HepG2 (cell line): ENCODE results near the gene LRP5. TPM values are rescaled to one million over a fixed set of nuclear protein-coding genes. Genes with fewer than 3 reads are reported as not detected.

Experiments used
- ATAC-seq: fragments of 200-7000 bp; cut with Tn5 transposase; 3 replicates; pipeline ENCODE4 v1.9.1; 2020; ENCODE audit warnings: mild to moderate bottlenecking, moderate library complexity
- BruUV-seq: library from RNA; stranded (reverse); fragments of 400-500 nt; replicated peaks from 2 replicates; lab custom pipeline; 2021; lab: Mats Ljungman, UMichigan
- CTCF ChIA-PET: fragments of 300-600 bp; formaldehyde crosslinking; extraction: SDS; loops from one replicate; lab custom pipeline; 2021; ENCODE audit warnings: low total read pairs, inconsistent platforms, low intra/inter-chr PET ratio; lab: Yijun Ruan, JAX
- POLR2A ChIA-PET: fragments of 350-600 bp; sonication (Branson Sonifier 250); formaldehyde crosslinking; loops from one replicate; lab custom pipeline; 2020; ENCODE audit warnings: antibody characterized with exemption, inconsistent platforms; lab: Yijun Ruan, JAX
- DNase-seq: peaks from one replicate; pipeline ENCODE4 v3.0.0-alpha.2; 2015; ENCODE audit warnings: low spot score
- FAIRE-seq: peaks from 3 replicates; lab custom pipeline; 2011; peaks lifted over from hg19 to GRCh38; lab: Jason Lieb, UNC
- H2AFZ ChIP-seq: one replicate; pipeline ENCODE4 v1.6.1; 2011; ENCODE audit warnings: low read length, inconsistent platforms
- H3K27ac ChIP-seq: fragments of 300-600 bp; 3 replicates; pipeline ENCODE4 v1.8.0; 2011; ENCODE audit warnings: mixed run types, mild to moderate bottlenecking, mixed read lengths, low read length, inconsistent platforms; ENCODE audit not compliant: insufficient read depth; ENCODE audit errors: extremely low read length
- H3K27me3 ChIP-seq, 2 experiments: fragments of 200-600 bp in 1 of 2; 2 replicates in 1 of 2; 3 replicates in 1 of 2; pipeline versions ENCODE4 v1.6.0 to v1.8.0; 2011; ENCODE audit warnings: low read length in 2 of 2, mild to moderate bottlenecking in 2 of 2, moderate library complexity in 2 of 2, inconsistent platforms in 1 of 2; ENCODE audit not compliant: insufficient read depth in 2 of 2, control insufficient read depth in 1 of 2
- H3K36me3 ChIP-seq, 2 experiments: fragments of 200-600 bp in 1 of 2; replicated peaks in 1 of 2; 2 replicates in 1 of 2; 3 replicates in 1 of 2; pipeline versions ENCODE4 v1.5.1 to v1.8.0; 2011; ENCODE audit warnings: low read length in 2 of 2, inconsistent platforms in 1 of 2; ENCODE audit not compliant: insufficient read depth in 2 of 2, control insufficient read depth in 1 of 2
- H3K4me1 ChIP-seq: 2 replicates; pipeline ENCODE4 v1.5.1; 2012; ENCODE audit warnings: low read length, inconsistent platforms; ENCODE audit not compliant: insufficient read depth
- H3K4me2 ChIP-seq: 2 replicates; pipeline ENCODE4 v1.6.0; 2011; ENCODE audit warnings: low read depth, low read length, inconsistent platforms
- H3K4me3 ChIP-seq, 3 experiments: fragments of 200-600 bp in 1 of 3; sonication (generic), shearing (Covaris generic) in 1 of 3; replicated peaks in 1 of 3; 2 replicates each; pipeline ENCODE4 v1.5.1; 2011 to 2016; ENCODE audit warnings: low read length in 3 of 3, inconsistent platforms in 2 of 3, low read depth in 2 of 3, mild to moderate bottlenecking in 2 of 3, control low read depth in 1 of 3, mixed read lengths in 1 of 3; ENCODE audit not compliant: insufficient read depth in 1 of 3
- H3K79me2 ChIP-seq: one replicate; pipeline ENCODE4 v1.6.1; 2011; ENCODE audit warnings: low read length, inconsistent platforms; ENCODE audit not compliant: insufficient read depth
- H3K9ac ChIP-seq: 2 replicates; pipeline ENCODE4 v1.6.0; 2011; ENCODE audit warnings: mild to moderate bottlenecking, low read depth, low read length, inconsistent platforms; ENCODE audit not compliant: insufficient read depth
- H3K9me3 ChIP-seq: 2 replicates; pipeline ENCODE4 v1.5.1; 2012; ENCODE audit warnings: mild to moderate bottlenecking, low read length
- H4K20me1 ChIP-seq: 2 replicates; pipeline ENCODE4 v1.6.0; 2011; ENCODE audit warnings: inconsistent platforms, mild to moderate bottlenecking, low read length, moderate library complexity; ENCODE audit not compliant: insufficient read depth
- AGO2 ChIP-seq: fragments of 200-400 bp; formaldehyde crosslinking; optimal IDR thresholded peaks from 2 replicates; pipeline ENCODE3; 2017; ENCODE audit warnings: mild to moderate bottlenecking, low read depth, low read length, moderate library complexity
- AHR ChIP-seq: IDR thresholded peaks from 2 replicates; pipeline ENCODE4 v1.6.1; 2018; ENCODE audit warnings: missing genetic modification reagents, missing compliant biosample characterization
- ASH2L ChIP-seq: fragments of 300-600, 200-600 bp; sonication (generic); IDR thresholded peaks from 2 replicates; pipeline ENCODE4 v1.7.0; 2017; ENCODE audit warnings: low read depth, mild to moderate bottlenecking, moderate library complexity, mixed read lengths, low read length; ENCODE audit not compliant: insufficient read length
- CCDC6 ChIP-seq: sonication (generic); formaldehyde crosslinking; IDR thresholded peaks from 2 replicates; pipeline ENCODE4 v1.8.1; 2022; ENCODE audit warnings: mild to moderate bottlenecking, missing genetic modification reagents, moderate library complexity
- GABPB1 ChIP-seq: IDR thresholded peaks from 2 replicates; pipeline ENCODE4 v1.6.1; 2016; ENCODE audit warnings: mild to moderate bottlenecking, missing genetic modification reagents, moderate library complexity, missing compliant biosample characterization
- GZF1 ChIP-seq: sonication (generic); formaldehyde crosslinking; IDR thresholded peaks from 2 replicates; pipeline ENCODE4 v1.5.1; 2020; ENCODE audit warnings: mild to moderate bottlenecking, missing genetic modification reagents
- HES4 ChIP-seq: sonication (generic); formaldehyde crosslinking; IDR thresholded peaks from 2 replicates; pipeline ENCODE4 v1.9.0; 2021; ENCODE audit warnings: mild to moderate bottlenecking, missing genetic modification reagents, borderline replicate concordance
- HOXD1 ChIP-seq: sonication (generic); formaldehyde crosslinking; IDR thresholded peaks from 2 replicates; pipeline ENCODE4 v1.5.0; 2020; ENCODE audit warnings: missing genetic modification reagents
- KMT2A ChIP-seq: sonication (generic); formaldehyde crosslinking; IDR thresholded peaks from 2 replicates; pipeline ENCODE4 v1.4.0; 2020; ENCODE audit warnings: missing genetic modification reagents
- MED13 ChIP-seq: sonication (generic); formaldehyde crosslinking; IDR thresholded peaks from 2 replicates; pipeline ENCODE4 v1.5.0; 2020; ENCODE audit warnings: missing genetic modification reagents
- MEF2D ChIP-seq: sonication (generic); formaldehyde crosslinking; IDR thresholded peaks from 2 replicates; pipeline ENCODE4 v1.5.1; 2020; ENCODE audit warnings: mild to moderate bottlenecking, missing genetic modification reagents
- MIER3 ChIP-seq: IDR thresholded peaks from 2 replicates; pipeline ENCODE4 v1.6.1; 2016; ENCODE audit warnings: missing compliant biosample characterization, borderline replicate concordance
- POLR2A ChIP-seq, 2 experiments: IDR thresholded peaks; 2 replicates each; pipeline ENCODE4 v1.6.1; 2011; ENCODE audit warnings: low read depth in 2 of 2, low read length in 2 of 2, mild to moderate bottlenecking in 1 of 2, moderate library complexity in 1 of 2; ENCODE audit not compliant: insufficient read depth in 1 of 2
- PTBP1 ChIP-seq: fragments of 200-400 bp; formaldehyde crosslinking; IDR thresholded peaks from 2 replicates; pipeline ENCODE4 v1.6.1; 2018; ENCODE audit warnings: low read length, low read depth; ENCODE audit not compliant: poor library complexity, severe bottlenecking
- TGIF2 ChIP-seq: IDR thresholded peaks from 2 replicates; pipeline ENCODE4 v1.6.1; 2016; ENCODE audit warnings: control low read depth, missing compliant biosample characterization
- ZNF205 ChIP-seq: IDR thresholded peaks from 2 replicates; pipeline ENCODE4 v1.6.1; 2018; ENCODE audit warnings: missing biosample characterization, missing genetic modification reagents
- ZNF230 ChIP-seq: sonication (generic); formaldehyde crosslinking; IDR thresholded peaks from 2 replicates; pipeline ENCODE4 v1.4.0; 2020; ENCODE audit warnings: mild to moderate bottlenecking, missing genetic modification reagents
- ZNF282 ChIP-seq: fragments of 450-650 bp; IDR thresholded peaks from 2 replicates; pipeline ENCODE4 v1.6.1; 2018; ENCODE audit not compliant: partially characterized antibody
- ZNF687 ChIP-seq: sonication (generic); formaldehyde crosslinking; IDR thresholded peaks from 2 replicates; pipeline ENCODE4 v1.5.1; 2020; ENCODE audit warnings: mild to moderate bottlenecking, missing genetic modification reagents, moderate library complexity
- ZNF703 ChIP-seq: sonication (generic); formaldehyde crosslinking; IDR thresholded peaks from 2 replicates; pipeline ENCODE4 v1.5.1; 2020; ENCODE audit warnings: missing genetic modification reagents, mild to moderate bottlenecking, moderate library complexity, borderline replicate concordance
- ZNF775 ChIP-seq: sonication (generic); formaldehyde crosslinking; IDR thresholded peaks from 2 replicates; pipeline ENCODE4 v1.4.0; 2020; ENCODE audit warnings: missing genetic modification reagents, mild to moderate bottlenecking, moderate library complexity, borderline replicate concordance
- ZNF891 ChIP-seq: sonication (generic); formaldehyde crosslinking; IDR thresholded peaks from 2 replicates; pipeline ENCODE4 v1.5.0; 2020; ENCODE audit warnings: mild to moderate bottlenecking, missing genetic modification reagents
- WGBS: methylation state at CpG from one replicate; pipeline ENCODE4 v1.1.6; 2017; ENCODE audit warnings: low lambda C conversion rate; 5-methylcytosine and 5-hydroxymethylcytosine counted together
- in situ Hi-C: cut with HindIII; loops from 2 replicates; pipeline ENCODE4 v1.10.0; 2017; ENCODE audit warnings: low pct_unique_long_range_greater_than_20kb; ENCODE audit not compliant: extremely low pct_ligation_motif_present
- intact Hi-C: fragments of 100-400 bp; cut with micrococcal nuclease; formaldehyde crosslinking; loops from one replicate; pipeline ENCODE4 v1.10.0; 2022; ENCODE audit not compliant: unreplicated experiment
- polyA plus RNA-seq, 8 experiments: library from polyadenylated mRNA; depleted of rRNA in 3 of 8; stranded (reverse) in 7 of 8; unstranded in 1 of 8; fragments of >200 nt; fragmentation: Illumina TruSeq in 4 of 8; extraction: Trizol in 4 of 8; gene quantifications; 2 replicates each; pipeline versions ENCODE4 v1.2.1 to v1.2.3, GENCODE V29; 2011 to 2016; ENCODE audit warnings: low read depth in 4 of 8, missing spikeins in 1 of 8, mixed read lengths in 1 of 8; ENCODE audit not compliant: insufficient read depth in 1 of 8
- total RNA-seq, 5 experiments: library from RNA; depleted of rRNA; stranded (reverse); fragments of >200 nt; fragmentation: Illumina TruSeq; extraction: Trizol; gene quantifications; 2 replicates each; pipeline ENCODE4 v1.2.3, GENCODE V29; 2016; ENCODE audit warnings: low read depth in 1 of 5

LRP5 gene
- total and polyA plus RNA-seq, 2 of the 13 experiments (the other 11 are each of a cell fraction or from before 2014, with no cell fraction given) = 40.4 to 64.0 TPM

- Histone ChIP-seq H3K4me3 (peak overlapping the region; percentile 89 to 98 (median 95)), H3K4me1 (peaks cover 68% of the 10 kb centered on the region), H3K79me2 (peaks cover 50% of the 10 kb centered on the region), H3K27ac (peak overlapping the region; percentile 91), H3K9me3 (no peaks in the 10 kb centered on the region), H4K20me1 (peaks cover 26% of the 10 kb centered on the region), H3K4me2 (peak overlapping the region; percentile 86), H2AFZ (no peak overlapping the region), H3K9ac (peak overlapping the region; percentile 96), H3K27me3 (no peaks in the 10 kb centered on the region; a peak in 1 of 5 replicates), H3K36me3 (no peaks in the 10 kb centered on the region)
- BruUV-seq = no TSS peak
- intact Hi-C loops (no loop called here), in situ Hi-C loops (no loop called here)
- CTCF ChIA-PET = no interaction called here
- DNase-seq (no peak), FAIRE-seq (no peak), ATAC-seq (no peak)
- POLR2A ChIA-PET = interaction anchor here (0.7 to 5.9 kb wide), 8 partner anchors 9 to 147 kb away, joined by 3 to 209 read pairs (median 32); partner anchors contain the start of genes C11orf24 and PPP6R3
- 0% methylated on average over 2 of the region's 102 CpGs for WGBS
- TF ChIP-seq TGIF2 (CRISPR knock-in tag) (no peak), PTBP1 (no peak), ASH2L (peak; percentile 20), ZNF775 (CRISPR knock-in tag) (0 out of 2 replicates have a peak, but pooled peaks have one; percentile 10), AHR (CRISPR knock-in tag) (0 out of 2 replicates have a peak, but pooled peaks have one; percentile 23), AGO2 (peak; percentile 95), GABPB1 (CRISPR knock-in tag) (peak; percentile 14; the same call in 1 of the 2 replicates), MED13 (CRISPR knock-in tag) (no peak), CCDC6 (CRISPR knock-in tag) (no peak), MIER3 (CRISPR knock-in tag) (peak; percentile 10; the same call in 1 of the 2 replicates), HOXD1 (CRISPR knock-in tag) (no peak), ZNF282 (no peak), ZNF205 (CRISPR knock-in tag) (no peak), POLR2A (IDR thresholded peaks at IDR 0.05; ENCODE audit: insufficient read depth in 1 of 2, low read depth in 2 of 2, low read length in 2 of 2) (peak in 1 of 2 experiments; percentile 41; a peak in 2 of 4 replicates), ZNF891 (0 out of 2 replicates have a peak, but pooled peaks have one; percentile 48), ZNF703 (CRISPR knock-in tag) (peak; percentile 73; the same call in 1 of the 2 replicates), HES4 (peak; percentile 24; the same call in 1 of the 2 replicates), ZNF687 (CRISPR knock-in tag) (peak; percentile 60; the same call in 1 of the 2 replicates), ZNF230 (CRISPR knock-in tag) (0 out of 2 replicates have a peak, but pooled peaks have one; percentile 4), GZF1 (CRISPR knock-in tag) (no peak), MEF2D (CRISPR knock-in tag) (no peak), KMT2A (CRISPR knock-in tag) (no peak)
Measured at GRCh38 chr11:68312780-68313573, 586 bp downstream of the LRP5 start.
